ENCODE results near the gene LBR. TPM values are rescaled to one million over a fixed set of nuclear protein-coding genes. Genes with fewer than 3 reads are reported as not detected.
"Not testable (repeated sequence)": the region's sequence is repeated elsewhere in the genome, so short reads cannot be mapped to it uniquely, and the experiment has no call there.

The LBR gene
- total RNA-seq, 1 experiment from 2014 or later, result 106 TPM

DNA sequence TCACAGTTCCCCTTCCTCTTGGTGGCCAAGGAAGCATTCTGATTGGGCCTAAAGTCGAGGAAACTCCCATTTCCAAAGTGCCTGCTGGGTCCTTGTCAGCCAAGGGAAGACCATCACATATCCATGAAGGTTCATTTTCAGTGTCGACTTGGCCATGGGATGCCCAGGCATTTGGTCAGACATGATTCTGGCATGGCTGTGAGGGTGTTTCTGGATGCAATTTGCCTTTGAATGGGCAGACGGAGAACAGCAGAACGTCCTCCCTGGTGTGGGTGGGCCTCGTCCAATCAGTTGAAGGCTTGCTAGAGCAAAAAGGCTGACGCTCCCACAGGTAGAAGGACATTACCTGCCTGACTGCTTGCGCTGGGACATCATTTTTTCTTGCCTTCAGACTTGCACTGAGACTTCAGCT, 48.3 kb upstream of the LBR start:
- ChIA-PET POLR2A (interaction anchor here (0.6 to 1.4 kb wide), 2 partner anchors 173 to 301 kb away, joined by 3 read pairs; no protein-coding TSS in a partner anchor), CTCF (interaction anchor here (0.6 to 27.3 kb wide), 29 partner anchors 8 to 549 kb away, joined by 3 to 712 read pairs (median 8); partner anchors contain the start of gene SRP9)
- H3K4me3 Mint-ChIP-seq (ENCODE audit: unreplicated experiment), result no peak overlapping the region
- BruUV-seq (replicated peaks), result no TSS peak
- no peak overlapping the region for H3K27ac Mint-ChIP-seq (ENCODE audit: low read depth, unreplicated experiment)
- no peaks in the 10 kb centered on the region for H3K4me1 Mint-ChIP-seq (ENCODE audit: insufficient read depth, unreplicated experiment)
- intact Hi-C loops (cut with micrococcal nuclease), result no loop called here
- TF ChIP-seq, protein P1, sequence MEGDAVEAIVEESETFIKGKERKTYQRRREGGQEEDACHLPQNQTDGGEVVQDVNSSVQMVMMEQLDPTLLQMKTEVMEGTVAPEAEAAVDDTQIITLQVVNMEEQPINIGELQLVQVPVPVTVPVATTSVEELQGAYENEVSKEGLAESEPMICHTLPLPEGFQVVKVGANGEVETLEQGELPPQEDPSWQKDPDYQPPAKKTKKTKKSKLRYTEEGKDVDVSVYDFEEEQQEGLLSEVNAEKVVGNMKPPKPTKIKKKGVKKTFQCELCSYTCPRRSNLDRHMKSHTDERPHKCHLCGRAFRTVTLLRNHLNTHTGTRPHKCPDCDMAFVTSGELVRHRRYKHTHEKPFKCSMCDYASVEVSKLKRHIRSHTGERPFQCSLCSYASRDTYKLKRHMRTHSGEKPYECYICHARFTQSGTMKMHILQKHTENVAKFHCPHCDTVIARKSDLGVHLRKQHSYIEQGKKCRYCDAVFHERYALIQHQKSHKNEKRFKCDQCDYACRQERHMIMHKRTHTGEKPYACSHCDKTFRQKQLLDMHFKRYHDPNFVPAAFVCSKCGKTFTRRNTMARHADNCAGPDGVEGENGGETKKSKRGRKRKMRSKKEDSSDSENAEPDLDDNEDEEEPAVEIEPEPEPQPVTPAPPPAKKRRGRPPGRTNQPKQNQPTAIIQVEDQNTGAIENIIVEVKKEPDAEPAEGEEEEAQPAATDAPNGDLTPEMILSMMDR (IDR thresholded peaks at IDR 0.05; ENCODE audit: unreplicated experiment), result no peak
- no peaks in the 10 kb centered on the region for H3K9me3 Mint-ChIP-seq (ENCODE audit: unreplicated experiment)
- no peaks in the 10 kb centered on the region for H3K27me3 Mint-ChIP-seq (ENCODE audit: insufficient read depth, unreplicated experiment)
- DNase-seq (ENCODE audit: unreplicated experiment), result no peak
- no peaks in the 10 kb centered on the region for H3K36me3 Mint-ChIP-seq (ENCODE audit: insufficient read depth, unreplicated experiment)

DNA sequence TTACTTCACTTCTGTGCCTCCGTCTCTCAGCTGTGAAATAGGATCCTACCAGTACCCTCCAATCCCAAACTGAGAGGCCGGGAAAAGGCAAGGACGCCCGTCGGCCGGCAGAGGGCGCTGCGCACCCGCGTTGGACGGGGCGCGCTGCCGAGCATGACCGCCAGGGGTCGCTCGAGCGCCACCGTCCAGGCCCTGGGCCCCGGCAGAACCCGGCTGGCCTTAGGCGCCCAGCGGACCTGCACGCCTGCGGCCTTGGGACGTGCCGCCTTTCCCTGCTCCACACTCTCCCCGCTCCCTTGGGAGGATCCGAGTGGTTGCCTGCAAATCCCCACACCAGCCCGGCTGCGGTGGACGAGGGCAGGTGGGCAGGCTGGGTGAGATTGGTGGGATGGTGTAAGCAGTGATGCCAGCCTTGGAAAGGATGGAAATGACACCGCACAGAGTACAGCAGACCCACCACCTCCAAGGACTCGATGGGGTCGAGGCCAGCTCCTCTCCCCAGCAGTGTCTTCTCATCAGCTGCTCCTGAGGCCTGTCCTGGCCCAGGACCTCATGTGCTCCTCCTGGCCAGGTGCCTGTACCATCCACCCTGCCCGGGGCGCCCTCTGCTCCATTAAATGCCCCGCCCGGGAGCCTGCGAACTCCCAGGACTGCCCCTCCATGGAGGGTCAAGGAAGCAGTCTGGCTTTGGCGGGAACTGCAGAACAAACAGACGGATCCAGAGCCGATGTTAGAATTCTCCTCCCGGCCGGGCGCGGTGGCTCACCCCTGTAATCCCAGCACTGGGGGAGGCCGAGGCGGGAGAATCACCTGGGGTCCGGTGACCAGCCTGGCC, 47.4 kb upstream of the LBR start:
- TF ChIP-seq, protein P1 (IDR thresholded peaks at IDR 0.05; ENCODE audit: unreplicated experiment), result peak; percentile 100
- Mint-ChIP-seq H3K27ac (ENCODE audit: low read depth, unreplicated experiment) (no peak overlapping the region), H3K27me3 (ENCODE audit: insufficient read depth, unreplicated experiment) (no peaks in the 10 kb centered on the region), H3K9me3 (ENCODE audit: unreplicated experiment) (no peaks in the 10 kb centered on the region), H3K4me1 (ENCODE audit: insufficient read depth, unreplicated experiment) (no peaks in the 10 kb centered on the region), H3K36me3 (ENCODE audit: insufficient read depth, unreplicated experiment) (no peaks in the 10 kb centered on the region), H3K4me3 (ENCODE audit: unreplicated experiment) (no peak overlapping the region)
- intact Hi-C loops (cut with micrococcal nuclease), result loop anchor here (1.0 to 2.0 kb wide), 9 partner anchors 79 to 646 kb away; no protein-coding TSS in a partner anchor
- CTCF ChIA-PET, result interaction anchor here (0.5 to 27.3 kb wide), 141 partner anchors 9 to 1374 kb away, joined by 3 to 712 read pairs (median 4); partner anchors contain the start of genes EPHX1, H3-3A, LEFTY2 and PYCR2
- POLR2A ChIA-PET, result interaction anchor here (0.6 to 1.2 kb wide), 12 partner anchors 10 to 587 kb away, joined by 3 to 7 read pairs (median 3); partner anchors contain the start of genes H3-3A, SRP9 and TMEM63A
- peak; percentile 85 for DNase-seq (ENCODE audit: unreplicated experiment)
- no TSS peak for BruUV-seq (replicated peaks)

DNA sequence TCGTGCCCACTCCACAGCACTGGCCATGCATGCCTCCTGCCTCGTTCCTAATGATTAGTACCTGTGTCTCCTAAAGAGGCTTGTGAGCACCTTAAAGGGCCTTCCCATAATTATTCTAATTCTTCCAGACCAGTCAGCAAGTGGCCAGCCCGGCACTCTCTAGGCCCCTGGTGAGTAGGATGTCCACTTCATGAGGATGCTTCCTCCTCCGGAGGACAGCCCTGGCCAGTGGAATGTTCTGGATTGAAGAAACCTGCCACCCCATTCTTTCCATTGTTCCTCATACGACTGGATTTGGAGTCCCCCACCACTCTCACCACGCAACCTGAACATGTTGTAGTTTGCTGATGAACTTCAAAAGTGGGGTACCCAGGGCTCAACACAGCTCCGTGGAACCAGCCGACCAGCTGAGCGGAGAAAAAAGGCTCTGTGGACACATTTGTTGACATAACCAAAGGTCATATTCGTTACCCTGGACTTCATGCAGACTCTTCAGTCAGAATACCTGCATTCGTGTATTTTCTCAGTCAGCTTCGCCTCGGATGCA, 46.7 kb upstream of the LBR start:
- H3K36me3 Mint-ChIP-seq (ENCODE audit: insufficient read depth, unreplicated experiment), result no peaks in the 10 kb centered on the region
- TF ChIP-seq, protein P1 (IDR thresholded peaks at IDR 0.05; ENCODE audit: unreplicated experiment), result no peak
- no TSS peak for BruUV-seq (replicated peaks)
- H3K4me1 Mint-ChIP-seq (ENCODE audit: insufficient read depth, unreplicated experiment), result no peaks in the 10 kb centered on the region
- intact Hi-C loops (cut with micrococcal nuclease), result loop anchor here (2.0 kb wide), 1 partner anchor 180 kb away; no protein-coding TSS in a partner anchor
- H3K27ac Mint-ChIP-seq (ENCODE audit: low read depth, unreplicated experiment), result no peak overlapping the region
- ChIA-PET CTCF (interaction anchor here (0.5 to 27.3 kb wide), 125 partner anchors 10 to 1374 kb away, joined by 3 to 712 read pairs (median 4); partner anchors contain the start of genes EPHX1, H3-3A, LEFTY2 and PYCR2), POLR2A (interaction anchor here (0.6 to 1.2 kb wide), 11 partner anchors 9 to 588 kb away, joined by 3 to 7 read pairs (median 3); partner anchors contain the start of genes H3-3A, SRP9 and TMEM63A)
- no peak for DNase-seq (ENCODE audit: unreplicated experiment)
- H3K27me3 Mint-ChIP-seq (ENCODE audit: insufficient read depth, unreplicated experiment), result no peaks in the 10 kb centered on the region
- H3K4me3 Mint-ChIP-seq (ENCODE audit: unreplicated experiment), result no peak overlapping the region
- H3K9me3 Mint-ChIP-seq (ENCODE audit: unreplicated experiment), result no peaks in the 10 kb centered on the region

DNA sequence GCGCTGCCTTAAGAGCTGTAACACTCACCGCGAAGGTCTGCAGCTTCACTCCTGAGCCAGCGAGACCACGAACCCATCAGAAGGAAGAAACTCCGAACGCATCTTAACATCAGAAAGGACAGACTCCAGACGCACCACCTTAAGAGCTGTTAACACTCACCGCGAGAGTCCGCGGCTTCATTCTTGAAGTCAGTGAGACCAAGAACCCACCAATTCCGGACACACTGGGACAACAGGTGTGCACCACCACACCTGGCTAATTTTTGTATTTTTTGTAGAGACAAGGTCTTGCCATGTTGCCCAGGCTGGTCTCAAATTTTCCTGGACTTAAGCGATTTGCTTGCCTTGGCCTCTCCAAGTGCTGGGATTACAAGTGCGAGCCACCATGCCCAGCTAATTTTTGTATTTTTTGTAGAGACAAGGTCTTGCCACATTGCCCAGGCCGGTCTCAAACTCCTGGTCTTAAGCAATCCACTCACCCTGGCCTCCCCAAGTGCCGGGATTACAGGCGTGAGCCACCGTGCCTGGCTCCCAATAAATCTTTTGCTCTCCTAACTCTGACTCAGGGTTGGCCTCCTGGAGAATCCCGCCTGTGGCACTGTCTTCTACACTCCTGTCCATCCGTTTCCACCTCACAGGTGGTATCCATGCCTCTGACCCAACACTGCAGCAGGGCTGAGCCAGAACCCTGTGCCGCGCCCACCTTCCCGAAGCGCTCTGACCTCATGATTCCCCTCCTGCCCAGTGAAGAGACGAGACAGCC, 46.0 kb upstream of the LBR start:
- intact Hi-C loops (cut with micrococcal nuclease), result loop anchor here (2.0 kb wide), 1 partner anchor 181 kb away; no protein-coding TSS in a partner anchor
- H3K4me1 Mint-ChIP-seq (ENCODE audit: insufficient read depth, unreplicated experiment); H3K4me3 Mint-ChIP-seq (ENCODE audit: unreplicated experiment); H3K36me3 Mint-ChIP-seq (ENCODE audit: insufficient read depth, unreplicated experiment); H3K27me3 Mint-ChIP-seq (ENCODE audit: insufficient read depth, unreplicated experiment); BruUV-seq (replicated peaks); H3K27ac Mint-ChIP-seq (ENCODE audit: low read depth, unreplicated experiment); H3K9me3 Mint-ChIP-seq (ENCODE audit: unreplicated experiment); DNase-seq (ENCODE audit: unreplicated experiment): not testable (repeated sequence)
- ChIA-PET CTCF (interaction anchor here (0.6 to 27.3 kb wide), 82 partner anchors 9 to 650 kb away, joined by 3 to 712 read pairs (median 6); partner anchors contain the start of genes H3-3A, LEFTY2 and SRP9), POLR2A (interaction anchor here (0.7 to 3.1 kb wide), 7 partner anchors 13 to 514 kb away, joined by 3 to 11 read pairs (median 4); partner anchors contain the start of gene SRP9)

DNA sequence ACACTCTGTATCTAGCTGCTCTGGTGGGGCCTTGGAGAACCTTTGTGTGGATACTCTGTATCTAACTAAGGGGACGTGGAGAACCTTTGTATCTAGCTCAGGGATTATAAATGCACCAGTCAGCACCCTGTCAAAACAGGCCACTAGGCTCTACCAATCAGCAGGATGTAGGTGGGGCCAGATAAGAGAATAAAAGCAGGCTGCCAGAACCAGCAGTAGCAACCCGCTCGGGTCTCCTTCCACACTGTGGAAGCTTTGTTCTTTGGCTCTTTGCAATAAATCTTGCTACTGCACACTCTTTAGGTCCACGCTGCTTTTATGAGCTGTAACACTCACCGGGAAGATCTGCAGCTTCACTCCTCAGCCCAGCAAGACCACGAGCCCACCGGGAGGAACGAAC, 45.4 kb upstream of the LBR start:
- H3K4me3 Mint-ChIP-seq (ENCODE audit: unreplicated experiment); H3K36me3 Mint-ChIP-seq (ENCODE audit: insufficient read depth, unreplicated experiment); DNase-seq (ENCODE audit: unreplicated experiment); H3K9me3 Mint-ChIP-seq (ENCODE audit: unreplicated experiment); H3K27ac Mint-ChIP-seq (ENCODE audit: low read depth, unreplicated experiment); H3K27me3 Mint-ChIP-seq (ENCODE audit: insufficient read depth, unreplicated experiment); BruUV-seq (replicated peaks); H3K4me1 Mint-ChIP-seq (ENCODE audit: insufficient read depth, unreplicated experiment); intact Hi-C loops (cut with micrococcal nuclease): not testable (repeated sequence)
- ChIA-PET POLR2A (interaction anchor here (0.7 to 3.1 kb wide), 6 partner anchors 12 to 514 kb away, joined by 3 to 11 read pairs (median 4); partner anchors contain the start of gene SRP9), CTCF (interaction anchor here (0.5 to 27.3 kb wide), 32 partner anchors 9 to 651 kb away, joined by 3 to 712 read pairs (median 3); partner anchors contain the start of gene SRP9)

Data from MCF 10A (cell line).